GM23338 (cell line): ENCODE data around the gene CCNF. TPM values are rescaled to one million over a fixed set of nuclear protein-coding genes. Genes with fewer than 3 reads are reported as not detected.

ENCODE experiments used
- ATAC-seq: fragments of 200-7000 bp; cut with Tn5 transposase; 3 replicates; pipeline ENCODE4 v1.9.1; 2020
- DNase-seq: peaks from one replicate; pipeline ENCODE4 v3.0.0-alpha.2; 2015; ENCODE audit warnings: low spot score
- H2AFZ ChIP-seq: fragments of 200-600 bp; sonication (generic); 2 replicates; pipeline ENCODE4 v1.8.0; 2016; ENCODE audit warnings: antibody characterized with exemption, mild to moderate bottlenecking, moderate library complexity
- H3F3A ChIP-seq: fragments of 200-600 bp; sonication (generic); replicated peaks from 2 replicates; pipeline ENCODE4 v1.8.0; 2017; ENCODE audit warnings: antibody characterized with exemption, mixed run types, low read depth
- H3K27ac ChIP-seq: fragments of 200-600 bp; sonication (generic); 2 replicates; pipeline ENCODE4 v1.6.1; 2016; ENCODE audit warnings: low read depth
- H3K27me3 ChIP-seq: fragments of 200-600 bp; sonication (generic); 2 replicates; pipeline ENCODE4 v1.8.0; 2016; ENCODE audit warnings: mild to moderate bottlenecking, mixed run types, moderate library complexity; ENCODE audit not compliant: insufficient read depth
- H3K36me3 ChIP-seq: fragments of 200-600 bp; sonication (generic); 2 replicates; pipeline ENCODE4 v1.8.0; 2016; ENCODE audit warnings: mild to moderate bottlenecking; ENCODE audit not compliant: insufficient read depth
- H3K4me1 ChIP-seq: fragments of 200-600 bp; sonication (generic); 2 replicates; pipeline ENCODE4 v1.8.0; 2016; ENCODE audit warnings: mild to moderate bottlenecking, moderate library complexity; ENCODE audit not compliant: insufficient read depth
- H3K4me2 ChIP-seq: fragments of 200-600 bp; sonication (generic); 2 replicates; pipeline ENCODE4 v1.7.1; 2017; ENCODE audit warnings: mixed run types
- H3K4me3 ChIP-seq: fragments of 200-600 bp; sonication (generic); 2 replicates; pipeline ENCODE4 v1.6.1; 2016; ENCODE audit warnings: mixed run types
- H3K79me2 ChIP-seq: fragments of 200-600 bp; sonication (generic); replicated peaks from 2 replicates; pipeline ENCODE4 v1.8.0; 2017; ENCODE audit warnings: mild to moderate bottlenecking; ENCODE audit not compliant: insufficient read depth
- H3K9me2 ChIP-seq: fragments of 200-600 bp; sonication (generic); 2 replicates; pipeline ENCODE4 v1.8.0; 2017; ENCODE audit not compliant: insufficient read depth
- H4K20me1 ChIP-seq: fragments of 200-600 bp; sonication (generic); replicated peaks from 2 replicates; pipeline ENCODE4 v1.8.0; 2017; ENCODE audit warnings: mild to moderate bottlenecking; ENCODE audit not compliant: insufficient read depth
- H3K27ac Mint-ChIP-seq: 2 replicates; pipeline ENCODE4 v1.8.0; 2020; ENCODE audit warnings: inconsistent platforms, mild to moderate bottlenecking, moderate library complexity, mixed read lengths
- H3K27me3 Mint-ChIP-seq: 3 replicates; pipeline ENCODE4 v1.8.0; 2022; ENCODE audit warnings: low read depth, mild to moderate bottlenecking, moderate library complexity, mixed read lengths, inconsistent platforms; ENCODE audit not compliant: insufficient read depth, poor library complexity
- H3K36me3 Mint-ChIP-seq: 3 replicates; pipeline ENCODE4 v1.8.0; 2021; ENCODE audit warnings: low read depth, mild to moderate bottlenecking, inconsistent platforms, moderate library complexity, mixed read lengths
- H3K4me1 Mint-ChIP-seq: 3 replicates; pipeline ENCODE4 v1.8.0; 2020; ENCODE audit warnings: mild to moderate bottlenecking, inconsistent platforms, mixed read lengths
- H3K4me3 Mint-ChIP-seq: 3 replicates; pipeline ENCODE4 v1.8.0; 2021; ENCODE audit warnings: moderate library complexity, mild to moderate bottlenecking, inconsistent platforms, mixed read lengths
- H3K9me3 Mint-ChIP-seq: 3 replicates; pipeline ENCODE4 v1.8.0; 2020; ENCODE audit warnings: moderate library complexity, mild to moderate bottlenecking, inconsistent platforms, mixed read lengths
- CREB1 ChIP-seq: fragments of 250-450 bp; sonication (Bioruptor Pico); IDR thresholded peaks from 2 replicates; pipeline ENCODE4 v1.5.0; 2020; ENCODE audit warnings: low read depth, mild to moderate bottlenecking, moderate library complexity
- EZH2 ChIP-seq: fragments of 200-600 bp; sonication (generic); IDR thresholded peaks from one replicate; pipeline ENCODE4 v1.8.0; 2017; ENCODE audit warnings: antibody characterized with exemption, mild to moderate bottlenecking, low read depth; ENCODE audit not compliant: unreplicated experiment
- EZH2phosphoT487 ChIP-seq: fragments of 200-600 bp; sonication (generic); IDR thresholded peaks from one replicate; pipeline ENCODE4 v1.8.1; 2018; ENCODE audit warnings: antibody characterized with exemption; ENCODE audit not compliant: unreplicated experiment
- JUNB ChIP-seq: IDR thresholded peaks from one replicate; pipeline ENCODE4 v1.6.1; 2016; ENCODE audit warnings: antibody characterized with exemption; ENCODE audit not compliant: unreplicated experiment
- NANOG ChIP-seq: IDR thresholded peaks from 2 replicates; pipeline ENCODE4 v1.6.1; 2016; ENCODE audit warnings: antibody characterized with exemption, borderline replicate concordance
- POLR2AphosphoS5 ChIP-seq: IDR thresholded peaks from 2 replicates; pipeline ENCODE4 v1.6.1; 2016; ENCODE audit warnings: antibody characterized with exemption, low read depth
- STAT1 ChIP-seq: IDR thresholded peaks from one replicate; pipeline ENCODE4 v1.6.1; 2016; ENCODE audit warnings: antibody characterized with exemption; ENCODE audit not compliant: unreplicated experiment
- ZNF114 ChIP-seq: fragments of 250-450 bp; sonication (Bioruptor Pico); IDR thresholded peaks from 2 replicates; pipeline ENCODE4 v1.5.0; 2020; ENCODE audit warnings: mild to moderate bottlenecking, moderate library complexity
- ZNF331 ChIP-seq: fragments of 250-450 bp; sonication (Bioruptor Pico); IDR thresholded peaks from 2 replicates; pipeline ENCODE4 v1.5.0; 2020; ENCODE audit warnings: low read depth, mild to moderate bottlenecking, moderate library complexity
- polyA plus RNA-seq: library from polyadenylated mRNA; unstranded; fragments of >200 nt; fragmentation: Nextera tagmentation; extraction: Ambion mirVana; gene quantifications from 2 replicates; pipeline ENCODE4 v1.2.1, GENCODE V29; 2016
- total RNA-seq: library from RNA; depleted of rRNA; stranded (reverse); fragments of >200 nt; shearing (Covaris generic); gene quantifications from 2 replicates; pipeline ENCODE4 v1.2.3, GENCODE V29; 2014
- TF ChIP-seq, protein P1 (sequence below), 2 experiments: fragments of 200-600 bp in 1 of 2; sonication (generic) in 1 of 2; conservative IDR thresholded peaks; 2 replicates each; pipeline versions ENCODE4 v1.5.1 to v1.6.1; 2016 to 2017; ENCODE audit warnings: antibody characterized with exemption in 2 of 2, low read depth in 2 of 2, mild to moderate bottlenecking in 2 of 2, moderate library complexity in 1 of 2
- TF ChIP-seq, protein P2 (sequence below): IDR thresholded peaks from one replicate; pipeline ENCODE4 v1.6.1; 2018; ENCODE audit warnings: antibody characterized with exemption; ENCODE audit not compliant: unreplicated experiment
- TF ChIP-seq, protein P3 (sequence below): fragments of 250-450 bp; sonication (Bioruptor Pico); IDR thresholded peaks from 2 replicates; pipeline ENCODE4 v1.5.0; 2020; ENCODE audit warnings: mild to moderate bottlenecking, moderate library complexity
- TF ChIP-seq, protein P4 (sequence below): IDR thresholded peaks from 2 replicates; pipeline ENCODE4 v1.6.1; 2016; ENCODE audit warnings: antibody characterized with exemption

Gene CCNF
- total and polyA plus RNA-seq, 2 experiments from 2014 or later: 21.2 to 54.2 TPM

DNA sequence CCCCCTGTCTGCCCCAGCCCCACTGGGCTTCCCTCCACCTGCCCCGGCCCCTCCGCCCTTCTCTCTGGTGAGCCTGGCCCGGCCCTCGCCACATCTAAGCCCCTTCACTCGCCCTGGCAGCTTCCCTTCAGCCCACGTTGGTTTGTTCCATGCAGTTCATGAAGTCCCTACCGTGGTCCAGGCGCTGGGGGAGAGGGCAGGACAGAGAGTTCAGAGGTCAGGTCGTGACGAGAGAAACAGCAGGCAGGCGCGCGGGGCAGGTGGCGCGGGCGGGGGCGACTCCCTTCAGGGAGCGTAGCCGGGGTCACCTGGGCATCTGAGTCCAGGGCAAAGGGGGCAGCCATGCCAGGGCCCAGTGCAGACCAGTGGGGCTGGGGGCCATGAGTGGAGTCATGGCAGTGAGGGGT lies 21.7 kb downstream of the CCNF start:
- H3K36me3 ChIP-seq: peaks cover 23% of the 10 kb centered on the region
- TF ChIP-seq EZH2 (no peak), JUNB (no peak), CREB1 (no peak), STAT1 (no peak), NANOG (no peak), ZNF114 (no peak), ZNF331 (no peak), POLR2AphosphoS5 (no peak), EZH2phosphoT487 (no peak)
- TF ChIP-seq, protein P1, sequence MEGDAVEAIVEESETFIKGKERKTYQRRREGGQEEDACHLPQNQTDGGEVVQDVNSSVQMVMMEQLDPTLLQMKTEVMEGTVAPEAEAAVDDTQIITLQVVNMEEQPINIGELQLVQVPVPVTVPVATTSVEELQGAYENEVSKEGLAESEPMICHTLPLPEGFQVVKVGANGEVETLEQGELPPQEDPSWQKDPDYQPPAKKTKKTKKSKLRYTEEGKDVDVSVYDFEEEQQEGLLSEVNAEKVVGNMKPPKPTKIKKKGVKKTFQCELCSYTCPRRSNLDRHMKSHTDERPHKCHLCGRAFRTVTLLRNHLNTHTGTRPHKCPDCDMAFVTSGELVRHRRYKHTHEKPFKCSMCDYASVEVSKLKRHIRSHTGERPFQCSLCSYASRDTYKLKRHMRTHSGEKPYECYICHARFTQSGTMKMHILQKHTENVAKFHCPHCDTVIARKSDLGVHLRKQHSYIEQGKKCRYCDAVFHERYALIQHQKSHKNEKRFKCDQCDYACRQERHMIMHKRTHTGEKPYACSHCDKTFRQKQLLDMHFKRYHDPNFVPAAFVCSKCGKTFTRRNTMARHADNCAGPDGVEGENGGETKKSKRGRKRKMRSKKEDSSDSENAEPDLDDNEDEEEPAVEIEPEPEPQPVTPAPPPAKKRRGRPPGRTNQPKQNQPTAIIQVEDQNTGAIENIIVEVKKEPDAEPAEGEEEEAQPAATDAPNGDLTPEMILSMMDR (conservative IDR thresholded peaks at IDR 0.05; ENCODE audit: low read depth in 2 of 2): no peak
- TF ChIP-seq, protein P2, sequence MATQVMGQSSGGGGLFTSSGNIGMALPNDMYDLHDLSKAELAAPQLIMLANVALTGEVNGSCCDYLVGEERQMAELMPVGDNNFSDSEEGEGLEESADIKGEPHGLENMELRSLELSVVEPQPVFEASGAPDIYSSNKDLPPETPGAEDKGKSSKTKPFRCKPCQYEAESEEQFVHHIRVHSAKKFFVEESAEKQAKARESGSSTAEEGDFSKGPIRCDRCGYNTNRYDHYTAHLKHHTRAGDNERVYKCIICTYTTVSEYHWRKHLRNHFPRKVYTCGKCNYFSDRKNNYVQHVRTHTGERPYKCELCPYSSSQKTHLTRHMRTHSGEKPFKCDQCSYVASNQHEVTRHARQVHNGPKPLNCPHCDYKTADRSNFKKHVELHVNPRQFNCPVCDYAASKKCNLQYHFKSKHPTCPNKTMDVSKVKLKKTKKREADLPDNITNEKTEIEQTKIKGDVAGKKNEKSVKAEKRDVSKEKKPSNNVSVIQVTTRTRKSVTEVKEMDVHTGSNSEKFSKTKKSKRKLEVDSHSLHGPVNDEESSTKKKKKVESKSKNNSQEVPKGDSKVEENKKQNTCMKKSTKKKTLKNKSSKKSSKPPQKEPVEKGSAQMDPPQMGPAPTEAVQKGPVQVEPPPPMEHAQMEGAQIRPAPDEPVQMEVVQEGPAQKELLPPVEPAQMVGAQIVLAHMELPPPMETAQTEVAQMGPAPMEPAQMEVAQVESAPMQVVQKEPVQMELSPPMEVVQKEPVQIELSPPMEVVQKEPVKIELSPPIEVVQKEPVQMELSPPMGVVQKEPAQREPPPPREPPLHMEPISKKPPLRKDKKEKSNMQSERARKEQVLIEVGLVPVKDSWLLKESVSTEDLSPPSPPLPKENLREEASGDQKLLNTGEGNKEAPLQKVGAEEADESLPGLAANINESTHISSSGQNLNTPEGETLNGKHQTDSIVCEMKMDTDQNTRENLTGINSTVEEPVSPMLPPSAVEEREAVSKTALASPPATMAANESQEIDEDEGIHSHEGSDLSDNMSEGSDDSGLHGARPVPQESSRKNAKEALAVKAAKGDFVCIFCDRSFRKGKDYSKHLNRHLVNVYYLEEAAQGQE: no peak
- TF ChIP-seq, protein P3, sequence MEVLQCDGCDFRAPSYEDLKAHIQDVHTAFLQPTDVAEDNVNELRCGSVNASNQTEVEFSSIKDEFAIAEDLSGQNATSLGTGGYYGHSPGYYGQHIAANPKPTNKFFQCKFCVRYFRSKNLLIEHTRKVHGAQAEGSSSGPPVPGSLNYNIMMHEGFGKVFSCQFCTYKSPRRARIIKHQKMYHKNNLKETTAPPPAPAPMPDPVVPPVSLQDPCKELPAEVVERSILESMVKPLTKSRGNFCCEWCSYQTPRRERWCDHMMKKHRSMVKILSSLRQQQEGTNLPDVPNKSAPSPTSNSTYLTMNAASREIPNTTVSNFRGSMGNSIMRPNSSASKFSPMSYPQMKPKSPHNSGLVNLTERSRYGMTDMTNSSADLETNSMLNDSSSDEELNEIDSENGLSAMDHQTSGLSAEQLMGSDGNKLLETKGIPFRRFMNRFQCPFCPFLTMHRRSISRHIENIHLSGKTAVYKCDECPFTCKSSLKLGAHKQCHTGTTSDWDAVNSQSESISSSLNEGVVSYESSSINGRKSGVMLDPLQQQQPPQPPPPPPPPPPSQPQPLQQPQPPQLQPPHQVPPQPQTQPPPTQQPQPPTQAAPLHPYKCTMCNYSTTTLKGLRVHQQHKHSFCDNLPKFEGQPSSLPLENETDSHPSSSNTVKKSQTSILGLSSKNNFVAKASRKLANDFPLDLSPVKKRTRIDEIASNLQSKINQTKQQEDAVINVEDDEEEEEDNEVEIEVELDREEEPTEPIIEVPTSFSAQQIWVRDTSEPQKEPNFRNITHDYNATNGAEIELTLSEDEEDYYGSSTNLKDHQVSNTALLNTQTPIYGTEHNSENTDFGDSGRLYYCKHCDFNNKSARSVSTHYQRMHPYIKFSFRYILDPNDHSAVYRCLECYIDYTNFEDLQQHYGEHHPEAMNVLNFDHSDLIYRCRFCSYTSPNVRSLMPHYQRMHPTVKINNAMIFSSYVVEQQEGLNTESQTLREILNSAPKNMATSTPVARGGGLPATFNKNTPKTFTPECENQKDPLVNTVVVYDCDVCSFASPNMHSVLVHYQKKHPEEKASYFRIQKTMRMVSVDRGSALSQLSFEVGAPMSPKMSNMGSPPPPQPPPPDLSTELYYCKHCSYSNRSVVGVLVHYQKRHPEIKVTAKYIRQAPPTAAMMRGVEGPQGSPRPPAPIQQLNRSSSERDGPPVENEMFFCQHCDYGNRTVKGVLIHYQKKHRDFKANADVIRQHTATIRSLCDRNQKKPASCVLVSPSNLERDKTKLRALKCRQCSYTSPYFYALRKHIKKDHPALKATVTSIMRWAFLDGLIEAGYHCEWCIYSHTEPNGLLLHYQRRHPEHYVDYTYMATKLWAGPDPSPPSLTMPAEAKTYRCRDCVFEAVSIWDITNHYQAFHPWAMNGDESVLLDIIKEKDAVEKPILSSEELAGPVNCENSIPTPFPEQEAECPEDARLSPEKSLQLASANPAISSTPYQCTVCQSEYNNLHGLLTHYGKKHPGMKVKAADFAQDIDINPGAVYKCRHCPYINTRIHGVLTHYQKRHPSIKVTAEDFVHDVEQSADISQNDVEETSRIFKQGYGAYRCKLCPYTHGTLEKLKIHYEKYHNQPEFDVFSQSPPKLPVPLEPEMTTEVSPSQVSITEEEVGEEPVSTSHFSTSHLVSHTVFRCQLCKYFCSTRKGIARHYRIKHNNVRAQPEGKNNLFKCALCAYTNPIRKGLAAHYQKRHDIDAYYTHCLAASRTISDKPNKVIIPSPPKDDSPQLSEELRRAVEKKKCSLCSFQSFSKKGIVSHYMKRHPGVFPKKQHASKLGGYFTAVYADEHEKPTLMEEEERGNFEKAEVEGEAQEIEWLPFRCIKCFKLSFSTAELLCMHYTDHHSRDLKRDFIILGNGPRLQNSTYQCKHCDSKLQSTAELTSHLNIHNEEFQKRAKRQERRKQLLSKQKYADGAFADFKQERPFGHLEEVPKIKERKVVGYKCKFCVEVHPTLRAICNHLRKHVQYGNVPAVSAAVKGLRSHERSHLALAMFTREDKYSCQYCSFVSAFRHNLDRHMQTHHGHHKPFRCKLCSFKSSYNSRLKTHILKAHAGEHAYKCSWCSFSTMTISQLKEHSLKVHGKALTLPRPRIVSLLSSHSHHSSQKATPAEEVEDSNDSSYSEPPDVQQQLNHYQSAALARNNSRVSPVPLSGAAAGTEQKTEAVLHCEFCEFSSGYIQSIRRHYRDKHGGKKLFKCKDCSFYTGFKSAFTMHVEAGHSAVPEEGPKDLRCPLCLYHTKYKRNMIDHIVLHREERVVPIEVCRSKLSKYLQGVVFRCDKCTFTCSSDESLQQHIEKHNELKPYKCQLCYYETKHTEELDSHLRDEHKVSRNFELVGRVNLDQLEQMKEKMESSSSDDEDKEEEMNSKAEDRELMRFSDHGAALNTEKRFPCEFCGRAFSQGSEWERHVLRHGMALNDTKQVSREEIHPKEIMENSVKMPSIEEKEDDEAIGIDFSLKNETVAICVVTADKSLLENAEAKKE: no peak
- TF ChIP-seq, protein P4, sequence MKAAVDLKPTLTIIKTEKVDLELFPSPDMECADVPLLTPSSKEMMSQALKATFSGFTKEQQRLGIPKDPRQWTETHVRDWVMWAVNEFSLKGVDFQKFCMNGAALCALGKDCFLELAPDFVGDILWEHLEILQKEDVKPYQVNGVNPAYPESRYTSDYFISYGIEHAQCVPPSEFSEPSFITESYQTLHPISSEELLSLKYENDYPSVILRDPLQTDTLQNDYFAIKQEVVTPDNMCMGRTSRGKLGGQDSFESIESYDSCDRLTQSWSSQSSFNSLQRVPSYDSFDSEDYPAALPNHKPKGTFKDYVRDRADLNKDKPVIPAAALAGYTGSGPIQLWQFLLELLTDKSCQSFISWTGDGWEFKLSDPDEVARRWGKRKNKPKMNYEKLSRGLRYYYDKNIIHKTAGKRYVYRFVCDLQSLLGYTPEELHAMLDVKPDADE: no peak
- Mint-ChIP-seq H3K36me3 (peaks cover 71% of the 10 kb centered on the region), H3K4me1 (no peaks in the 10 kb centered on the region), H3K4me3 (no peak overlapping the region), H3K9me3 (no peaks in the 10 kb centered on the region), H3K27me3 (peaks cover 17% of the 10 kb centered on the region), H3K27ac (no peak overlapping the region)
- no peaks in the 10 kb centered on the region for H3K9me2 ChIP-seq
- H3K79me2 ChIP-seq: no peaks in the 10 kb centered on the region
- DNase-seq (no peak), ATAC-seq (no peak)
- H3F3A ChIP-seq: 0 out of 2 replicates have a peak, but pooled peaks cover 2% of the 10 kb centered on the region
- no peak overlapping the region for H3K4me3 ChIP-seq
- no peak overlapping the region for H3K27ac ChIP-seq
- H4K20me1 ChIP-seq: no peaks in the 10 kb centered on the region; the same call in 1 of the 2 replicates
- H3K4me2 ChIP-seq: no peak overlapping the region
- no peaks in the 10 kb centered on the region for H3K4me1 ChIP-seq
- no peaks in the 10 kb centered on the region for H3K27me3 ChIP-seq
- no peak overlapping the region for H2AFZ ChIP-seq
